Esophagus muscularis mucosa (tissue), 4 donors: ENCODE data around the gene INKA2.

Source experiments
- CTCF ChIP-seq, 3 experiments: fragments of 200-600 bp in 2 of 3; fragments of 450-650 bp in 1 of 3; sonication (generic) in 2 of 3; IDR thresholded peaks; one replicate each; pipeline ENCODE4 v1.5.1; 2017 to 2019; ENCODE audit warnings: antibody characterized with exemption in 3 of 3, mild to moderate bottlenecking in 2 of 3, moderate library complexity in 1 of 3
- EP300 ChIP-seq: sonication (generic); formaldehyde crosslinking; IDR thresholded peaks from one replicate; pipeline ENCODE4 v1.6.1; 2017; ENCODE audit warnings: antibody characterized with exemption
- POLR2A ChIP-seq: fragments of 450-650 bp; IDR thresholded peaks from one replicate; pipeline ENCODE4 v1.6.1; 2017; ENCODE audit warnings: antibody characterized with exemption, moderate library complexity, mild to moderate bottlenecking, low read depth

GRCh38 chr1:111704776-111705175, 34.4 kb downstream of the INKA2 start:
- TF ChIP-seq EP300 (no peak), CTCF (IDR thresholded peaks at IDR 0.05) (no peak), POLR2A (no peak)
